ENCODE data around the gene POMP.
A peak's percentile ranks its signal among the peaks of the same experiment; 100 is the strongest.

The POMP gene

GRCh38 chr13:28716511-28716910 lies 57.6 kb downstream of the POMP start:
- peaks cover 8% of the 10 kb centered on the region for H3K4me1 Mint-ChIP-seq
- H3K4me3 Mint-ChIP-seq, result no peak overlapping the region
- DNase-seq, result no peak
- H3K9me3 Mint-ChIP-seq, result no peaks in the 10 kb centered on the region
- no peaks in the 10 kb centered on the region for H3K36me3 Mint-ChIP-seq (ENCODE audit: low read depth)
- H3K27me3 Mint-ChIP-seq (ENCODE audit: low read depth, poor library complexity), result peaks cover 61% of the 10 kb centered on the region
- no peak for TF ChIP-seq CTCF (IDR thresholded peaks at IDR 0.05)
- no peak overlapping the region for H3K27ac Mint-ChIP-seq

- H3K9me3 Mint-ChIP-seq, result no peaks in the 10 kb centered on the region
- H3K4me1 Mint-ChIP-seq, result peaks cover 8% of the 10 kb centered on the region
- H3K4me3 Mint-ChIP-seq, result peak overlapping the region; percentile 21
- no peak for DNase-seq
- H3K27ac Mint-ChIP-seq, result no peak overlapping the region
- no peak for TF ChIP-seq CTCF (IDR thresholded peaks at IDR 0.05)
- peaks cover 67% of the 10 kb centered on the region for H3K27me3 Mint-ChIP-seq (ENCODE audit: low read depth, poor library complexity)
- H3K36me3 Mint-ChIP-seq (ENCODE audit: low read depth), result no peaks in the 10 kb centered on the region
Measured at GRCh38 chr13:28717170-28717569, 58.2 kb downstream of the POMP start.

- peaks cover 8% of the 10 kb centered on the region for H3K4me1 Mint-ChIP-seq
- no peak overlapping the region for H3K27ac Mint-ChIP-seq
- peak overlapping the region; percentile 88 for H3K4me3 Mint-ChIP-seq
- peaks cover 71% of the 10 kb centered on the region for H3K27me3 Mint-ChIP-seq (ENCODE audit: low read depth, poor library complexity)
- TF ChIP-seq CTCF (IDR thresholded peaks at IDR 0.05), result no peak
- H3K9me3 Mint-ChIP-seq, result no peaks in the 10 kb centered on the region
- H3K36me3 Mint-ChIP-seq (ENCODE audit: low read depth), result no peaks in the 10 kb centered on the region
- DNase-seq, result no peak
Measured at GRCh38 chr13:28718196-28718542, 59.2 kb downstream of the POMP start.

GRCh38 chr13:28718543-28719226 lies 59.8 kb downstream of the POMP start, which contains the start of gene SLC46A3:
Gene SLC46A3, minus strand, starts transcription at chr13:28718970. Its CDS starts 972 bp downstream, at chr13:28717998.
- Mint-ChIP-seq H3K4me3 (peak within 1 kb of the TSS; percentile 88), H3K27me3 (ENCODE audit: low read depth, poor library complexity) (peaks cover 71% of the 10 kb centered on the region), H3K4me1 (peaks cover 8% of the 10 kb centered on the region)

GRCh38 chr13:28719227-28720055 lies 60.5 kb downstream of the POMP start:
- Mint-ChIP-seq H3K27me3 (ENCODE audit: low read depth, poor library complexity) (peaks cover 74% of the 10 kb centered on the region), H3K4me1 (peaks cover 8% of the 10 kb centered on the region), H3K9me3 (no peaks in the 10 kb centered on the region), H3K36me3 (ENCODE audit: low read depth) (no peaks in the 10 kb centered on the region), H3K27ac (no peak overlapping the region), H3K4me3 (peak overlapping the region; percentile 88)
- no peak for TF ChIP-seq CTCF (IDR thresholded peaks at IDR 0.05)
- DNase-seq, result no peak

More at GRCh38 chr13:28718543-28719226, 59.8 kb downstream of the POMP start, which contains the start of gene SLC46A3:
- Mint-ChIP-seq H3K36me3 (ENCODE audit: low read depth) (no peaks in the 10 kb centered on the region), H3K9me3 (no peaks in the 10 kb centered on the region), H3K27ac (no peak within 1 kb of the TSS)
- TF ChIP-seq CTCF (IDR thresholded peaks at IDR 0.05), result no peak
- peak; percentile 99 for DNase-seq

All from nephron progenitor cell (in vitro differentiated cells).